VCaP (cell line): Measurements from ENCODE around the gene MBD6.

ENCODE experiments used
- H3K27ac ChIP-seq: fragments of 450-650 bp; 2 replicates; pipeline ENCODE4 v1.5.1; 2017
- CTCF ChIP-seq: fragments of 450-650 bp; conservative IDR thresholded peaks from 2 replicates; pipeline ENCODE4 v1.5.1; 2017; ENCODE audit warnings: mild to moderate bottlenecking, moderate library complexity

MBD6 gene

GRCh38 chr12:57549203-57549908 is 26.7 kb downstream of the MBD6 start:
- no peak for TF ChIP-seq CTCF
- H3K27ac ChIP-seq = peak overlapping the region; percentile 64; the same call in 1 of the 2 replicates

- H3K27ac ChIP-seq = peak within 1 kb of the TSS; percentile 64; the same call in 1 of the 2 replicates
- TF ChIP-seq CTCF = peak; percentile 23; the same call in 1 of the 2 replicates
Observed at GRCh38 chr12:57549909-57550640, 27.5 kb downstream of the MBD6 start, which contains the start of gene KIF5A. KIF5A (plus strand) TSS chr12:57550044; CDS start chr12:57550272, 228 bp downstream.

GRCh38 chr12:57550641-57551549 is 28.3 kb downstream of the MBD6 start:
- TF ChIP-seq CTCF = no peak
- peak overlapping the region; percentile 64; the same call in 1 of the 2 replicates for H3K27ac ChIP-seq

DNA sequence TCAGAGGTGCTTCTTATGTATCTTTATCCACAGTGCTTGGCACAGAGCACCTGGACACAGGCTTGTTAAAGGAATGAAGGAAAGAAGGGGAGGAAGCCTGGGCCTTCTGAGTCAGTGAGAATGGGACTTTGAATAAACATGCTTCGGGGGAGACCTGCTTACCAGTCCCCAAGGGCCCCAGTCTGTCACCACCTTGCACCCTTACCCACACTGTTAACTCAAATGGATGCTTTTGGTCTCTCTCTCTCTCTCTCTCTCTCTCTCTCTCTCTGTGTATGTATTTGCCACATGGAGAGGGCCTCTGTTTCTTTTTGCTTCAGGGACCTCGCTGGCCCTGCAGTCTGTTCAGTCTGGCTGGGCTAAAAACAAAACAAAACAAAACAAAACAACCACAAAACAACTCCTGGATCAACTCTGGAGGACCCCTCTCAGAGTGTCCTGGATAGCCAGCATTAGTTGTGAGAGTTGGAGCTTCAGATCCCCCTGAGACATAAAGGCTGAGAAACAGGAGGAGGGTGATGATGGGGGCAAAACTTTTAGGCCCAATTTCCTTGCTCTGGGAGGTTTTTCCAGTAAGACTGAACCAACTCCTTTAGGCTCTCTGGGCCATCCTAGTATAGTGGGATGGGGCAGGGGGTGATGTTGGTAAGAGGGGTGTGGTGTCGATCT is 29.1 kb downstream of the MBD6 start:
- H3K27ac ChIP-seq = no peak overlapping the region
- TF ChIP-seq CTCF = no peak

- no peak for TF ChIP-seq CTCF
- H3K27ac ChIP-seq = no peak overlapping the region
Observed at GRCh38 chr12:57552306-57552651, 29.7 kb downstream of the MBD6 start.

GRCh38 chr12:57552835-57553313 is 30.2 kb downstream of the MBD6 start:
- TF ChIP-seq CTCF = no peak
- no peak overlapping the region for H3K27ac ChIP-seq
